GM21390 (cell line): Measurements from ENCODE around the gene RAB32.
A peak's percentile ranks its signal among the peaks of the same experiment; 100 is the strongest.
"Not testable (repeated sequence)": the region's sequence is repeated elsewhere in the genome, so short reads cannot be mapped to it uniquely, and the experiment has no call there.

Experiments used
- ATAC-seq: cut with Tn5 transposase; IDR thresholded peaks from one replicate; pipeline ENCODE4 v1.9.1; 2021; ENCODE audit not compliant: unreplicated experiment

Gene RAB32

DNA sequence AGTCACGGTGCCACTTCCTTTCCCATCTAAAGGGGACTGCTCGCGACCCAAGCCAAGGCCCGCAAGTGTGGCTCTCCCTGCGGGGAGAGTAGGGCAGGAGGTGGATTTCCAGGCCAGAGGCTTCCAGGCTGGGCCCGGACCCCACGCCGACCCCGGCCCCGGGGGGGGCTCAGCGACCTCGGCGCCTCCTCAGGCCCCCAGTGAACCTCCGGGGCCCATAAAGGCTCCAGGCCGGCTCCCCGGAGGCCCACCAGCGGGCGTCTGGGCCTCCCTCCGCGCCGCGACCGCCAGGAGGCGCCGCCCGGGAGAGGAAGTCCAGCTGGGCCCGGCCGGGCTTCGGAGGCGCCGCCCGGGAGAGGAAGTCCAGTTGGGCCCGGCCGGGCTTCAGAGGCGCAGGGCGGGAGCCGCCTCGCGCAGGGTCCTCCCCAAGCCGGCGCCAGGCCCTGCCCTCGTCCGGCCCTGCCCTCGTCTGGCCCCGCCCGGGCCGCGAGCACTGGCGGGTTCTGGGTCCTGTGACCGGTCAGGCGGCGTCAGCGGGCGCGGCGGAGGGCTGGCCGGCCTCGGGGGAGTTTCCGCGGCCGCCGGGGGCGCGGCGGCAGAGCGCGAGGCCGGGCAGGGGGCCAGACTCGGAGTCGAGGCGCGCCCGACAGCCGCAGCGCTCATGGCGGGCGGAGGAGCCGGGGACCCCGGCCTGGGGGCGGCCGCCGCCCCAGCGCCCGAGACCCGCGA, at the start of gene RAB32:
RAB32 (plus strand) TSS at position 623 of the 729 bp plus-strand sequence; CDS start at position 662, 39 bp downstream.
- ATAC-seq: peak; percentile 71

DNA sequence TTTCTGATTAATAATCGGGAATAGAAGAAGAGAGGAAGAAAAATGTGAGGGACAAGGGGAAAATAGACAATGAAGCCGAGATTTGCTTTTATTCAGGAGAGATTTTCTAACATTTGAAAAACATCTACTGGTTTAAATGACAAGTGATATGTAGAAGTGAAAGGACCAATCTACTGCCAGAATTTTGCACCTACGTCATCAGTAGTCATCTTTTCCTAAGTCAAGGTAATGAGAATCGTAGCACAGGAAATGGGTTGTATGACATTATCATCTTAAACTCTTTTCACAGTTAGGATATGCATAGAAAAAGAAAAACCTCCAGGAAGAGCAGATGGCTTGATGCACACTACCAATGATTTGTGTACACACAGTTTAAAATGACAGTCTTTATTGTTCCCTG, 45.3 kb upstream of the RAB32 start:
- no peak for ATAC-seq

DNA sequence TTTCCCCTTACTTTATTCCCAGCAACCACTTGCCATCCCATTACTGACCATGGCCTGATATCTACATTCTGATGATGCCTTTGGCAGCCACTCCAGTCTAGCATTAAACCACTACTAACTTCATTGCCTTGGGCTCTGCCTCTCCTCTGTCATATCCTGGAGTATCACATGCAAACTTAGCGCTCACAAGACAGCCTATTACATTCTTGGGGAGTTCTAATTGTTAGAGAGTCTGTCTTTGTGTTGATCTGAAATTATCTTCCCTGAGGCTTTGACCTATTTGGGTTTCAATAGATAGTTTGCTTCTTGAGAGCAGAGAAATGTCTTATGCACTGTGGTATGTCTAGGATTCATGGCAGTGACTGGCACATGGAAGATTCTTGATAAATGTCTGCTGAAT, 40.5 kb upstream of the RAB32 start:
- no peak for ATAC-seq

DNA sequence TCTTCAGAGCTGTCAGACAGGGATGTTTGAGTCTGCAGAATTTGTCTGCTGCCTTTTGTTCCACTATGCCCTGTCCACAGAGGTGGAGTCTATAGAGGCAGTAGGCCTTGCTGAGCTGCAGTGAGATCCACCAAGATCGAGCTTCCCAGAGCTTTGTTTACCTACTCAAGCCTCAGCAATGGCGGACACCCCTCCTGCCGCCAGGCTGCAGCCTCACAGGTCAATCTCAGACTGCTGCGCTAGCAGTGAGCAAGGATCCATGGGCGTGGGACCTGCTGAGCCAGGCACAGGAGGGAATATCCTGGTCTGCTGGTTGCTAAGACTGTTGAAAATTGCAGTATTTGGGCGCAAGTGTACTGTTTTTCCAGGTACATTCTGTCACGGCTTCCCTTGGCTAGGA, 28.4 kb upstream of the RAB32 start:
- no peak for ATAC-seq

DNA sequence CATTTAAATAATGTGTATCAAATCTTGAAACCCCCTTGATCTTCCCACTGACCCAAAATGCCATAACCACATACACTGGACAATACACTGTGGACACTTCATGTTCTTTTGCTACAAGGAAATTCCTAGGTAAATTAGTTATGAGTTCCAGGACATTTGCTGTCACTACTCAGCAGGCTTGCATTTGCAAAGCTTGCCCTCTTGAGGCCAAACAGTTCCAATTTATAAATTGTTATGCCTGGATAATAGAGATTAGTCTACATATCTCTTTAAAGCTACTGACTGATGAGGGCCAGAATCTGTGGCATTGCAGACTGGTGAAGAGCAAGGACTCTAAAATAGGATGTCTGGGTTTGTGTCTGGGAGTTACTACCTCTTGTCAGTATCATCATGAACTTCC, 17.4 kb upstream of the RAB32 start:
- no peak for ATAC-seq

DNA sequence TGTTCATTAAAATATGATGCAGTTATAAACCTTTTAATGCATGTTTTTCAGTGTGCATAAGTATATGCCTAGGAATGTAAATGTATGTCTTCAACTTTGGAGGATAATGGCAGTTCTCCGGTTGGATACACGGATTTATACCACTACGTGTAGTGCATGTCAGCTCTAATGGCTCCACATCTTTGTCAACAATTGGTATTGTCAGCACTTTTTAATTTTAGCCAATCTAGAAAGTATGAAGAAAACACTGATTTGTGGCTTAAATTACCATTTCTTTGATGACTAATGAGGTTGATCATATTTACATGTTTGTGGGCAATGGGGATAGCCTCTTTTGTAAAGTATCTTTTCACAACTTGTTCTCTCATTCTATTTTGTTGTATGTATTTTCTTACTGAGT, 10.9 kb upstream of the RAB32 start:
- no peak for ATAC-seq

DNA sequence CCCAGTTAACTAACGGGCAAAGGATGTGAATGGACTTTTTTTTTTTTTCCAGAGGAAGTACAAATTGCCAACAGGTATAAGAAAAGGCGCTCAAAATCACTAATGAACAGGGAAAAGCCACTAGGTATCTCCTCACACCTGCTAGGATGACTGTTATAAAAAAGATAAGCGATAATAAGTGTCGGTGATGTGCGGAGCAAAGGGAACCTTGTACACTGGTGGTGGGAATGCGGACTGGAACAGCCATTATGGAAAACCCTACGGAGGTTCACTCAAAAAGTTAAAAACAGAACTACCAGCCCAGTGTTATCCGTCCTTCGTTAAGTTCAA, 787 bp upstream of the RAB32 start:
- ATAC-seq: no peak

DNA sequence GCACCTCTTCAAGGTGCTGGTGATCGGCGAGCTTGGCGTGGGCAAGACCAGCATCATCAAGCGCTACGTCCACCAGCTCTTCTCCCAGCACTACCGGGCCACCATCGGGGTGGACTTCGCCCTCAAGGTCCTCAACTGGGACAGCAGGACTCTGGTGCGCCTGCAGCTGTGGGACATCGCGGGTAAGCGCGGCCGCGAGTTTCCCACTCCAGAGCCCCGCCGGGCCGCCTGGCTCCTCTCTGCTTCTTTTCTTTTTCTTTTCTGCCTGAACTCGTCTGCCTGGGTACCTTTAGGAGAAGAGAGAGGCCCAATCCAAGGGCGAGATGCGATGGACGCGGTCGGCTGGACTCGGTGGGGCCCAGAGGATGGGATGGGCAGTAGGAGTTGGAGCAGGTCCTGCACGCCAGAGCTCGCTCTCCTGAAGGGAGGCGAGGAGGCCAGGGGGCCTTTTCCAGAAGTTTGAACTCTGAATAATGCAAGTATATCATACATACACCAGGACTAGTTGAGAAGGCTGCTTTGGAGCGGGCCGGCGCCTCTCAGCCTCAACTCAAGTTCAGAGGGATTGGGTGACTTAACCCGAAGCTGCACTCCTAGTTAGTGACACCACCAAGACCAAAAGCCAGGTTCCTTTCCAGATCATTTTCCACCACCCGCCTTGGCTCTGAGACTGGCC, 445 bp downstream of the RAB32 start:
- peak; percentile 21 for ATAC-seq

DNA sequence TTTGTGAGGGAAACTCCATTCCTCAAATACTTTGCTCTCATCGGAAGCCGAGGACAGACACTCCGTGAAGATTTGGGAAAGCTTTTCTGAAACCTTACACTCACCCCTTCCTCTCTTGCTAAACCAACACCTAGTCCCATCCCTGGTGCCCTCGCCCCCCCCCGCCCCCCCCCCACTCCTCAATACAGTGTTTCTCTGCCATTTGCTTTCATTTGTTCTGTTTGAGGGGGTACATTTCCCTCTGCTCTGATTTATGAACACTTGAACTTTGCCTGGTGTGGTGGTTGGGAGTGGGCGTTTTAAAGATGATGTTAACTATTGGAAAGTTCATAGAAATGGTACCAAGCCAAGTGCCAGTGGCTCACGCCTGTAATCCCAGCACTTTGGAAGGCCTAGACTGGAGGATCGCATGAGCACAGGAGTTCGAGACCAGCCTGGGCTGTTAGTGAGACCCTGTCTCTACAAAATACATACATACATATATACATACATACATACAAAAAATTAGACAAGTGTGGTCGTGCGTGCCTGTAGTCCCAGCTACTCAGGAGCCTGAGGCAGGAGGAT, 1.1 kb downstream of the RAB32 start:
- no peak for ATAC-seq

DNA sequence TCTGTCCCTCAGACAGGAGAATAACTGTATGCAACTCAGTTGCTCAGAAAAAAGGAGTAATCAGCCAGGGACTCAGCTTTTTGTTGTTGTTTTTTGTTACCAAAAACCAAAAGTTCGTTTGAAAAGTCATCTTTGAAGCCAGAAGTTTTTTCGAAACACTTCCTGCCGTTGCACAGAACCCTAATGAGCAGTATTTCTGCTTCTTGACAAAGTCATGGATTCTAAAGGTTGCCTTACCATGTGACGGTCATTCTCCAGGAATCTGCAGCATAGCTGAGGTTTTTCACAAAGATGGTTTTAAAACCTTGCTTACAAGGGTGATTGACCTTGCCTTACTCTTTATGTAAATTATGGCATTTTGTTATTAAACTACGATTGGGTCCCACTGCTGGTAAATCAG, 1.9 kb downstream of the RAB32 start:
- no peak for ATAC-seq

DNA sequence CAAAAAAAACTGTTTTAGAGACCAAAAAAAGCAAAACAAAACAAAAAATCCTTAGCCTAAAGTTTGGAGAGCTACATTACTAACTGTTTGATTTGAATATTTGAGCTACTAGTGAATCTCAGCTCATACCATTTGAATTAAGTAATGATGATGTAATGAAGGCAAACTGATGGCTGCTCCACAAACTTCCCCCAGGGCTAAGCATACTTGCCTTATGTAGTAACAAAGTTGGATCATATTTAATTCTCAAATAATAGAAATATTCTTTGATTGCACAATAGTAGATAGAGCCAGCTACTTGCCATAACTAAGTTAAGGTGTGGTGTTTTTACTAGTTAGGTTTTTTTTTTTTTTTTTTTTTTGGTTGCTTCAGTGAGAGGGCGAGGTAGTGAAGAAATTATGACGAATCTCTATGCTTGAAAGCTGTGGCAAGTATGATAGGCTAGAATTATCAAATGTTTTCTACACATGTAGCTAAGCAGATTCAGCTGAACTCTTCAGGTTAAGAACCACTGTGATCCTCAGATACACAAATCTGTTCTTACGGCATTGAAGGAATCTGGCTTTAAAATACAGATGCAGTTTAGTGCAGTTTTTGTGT, 2.9 kb downstream of the RAB32 start:
- ATAC-seq: no peak

DNA sequence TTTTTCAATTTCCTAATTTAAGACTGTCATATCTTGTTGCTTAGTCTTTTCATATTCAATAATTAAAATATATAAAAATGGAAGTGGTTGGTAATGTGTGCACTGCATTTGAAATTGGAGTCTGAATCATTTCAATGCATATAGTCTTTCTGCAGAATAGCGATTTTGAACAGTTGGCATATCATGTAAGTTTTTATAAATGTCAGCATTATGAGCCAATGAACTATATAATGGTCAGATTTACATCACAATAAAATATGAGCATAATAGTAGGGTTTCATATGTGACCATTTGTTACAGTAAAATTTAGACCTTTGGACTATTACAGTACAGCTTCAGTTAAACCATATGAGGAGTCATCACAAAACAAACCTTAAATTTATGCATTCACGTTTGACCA, 4.3 kb downstream of the RAB32 start:
- no peak for ATAC-seq

DNA sequence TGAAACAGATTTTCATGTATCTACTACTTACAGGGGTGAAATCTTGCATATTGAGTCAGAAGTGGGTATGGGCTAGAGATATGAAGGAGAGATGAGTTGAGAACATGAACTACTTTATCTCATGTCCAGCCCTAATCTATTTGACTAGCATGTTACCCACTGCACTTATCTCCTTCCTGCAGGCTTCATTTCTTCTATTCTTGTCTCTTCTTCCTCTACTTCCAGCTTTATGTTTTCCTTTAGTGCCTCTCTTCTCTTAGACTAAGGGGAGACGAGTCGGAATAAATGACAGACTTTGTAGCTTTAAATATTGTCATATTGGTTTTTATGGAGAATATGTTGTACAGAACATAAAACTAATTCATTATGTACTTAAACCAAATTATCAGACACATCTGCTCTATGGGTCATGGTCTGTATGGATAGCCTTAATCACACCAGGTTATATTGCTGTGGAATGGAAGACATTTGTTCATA, 5.3 kb downstream of the RAB32 start:
- ATAC-seq: no peak

DNA sequence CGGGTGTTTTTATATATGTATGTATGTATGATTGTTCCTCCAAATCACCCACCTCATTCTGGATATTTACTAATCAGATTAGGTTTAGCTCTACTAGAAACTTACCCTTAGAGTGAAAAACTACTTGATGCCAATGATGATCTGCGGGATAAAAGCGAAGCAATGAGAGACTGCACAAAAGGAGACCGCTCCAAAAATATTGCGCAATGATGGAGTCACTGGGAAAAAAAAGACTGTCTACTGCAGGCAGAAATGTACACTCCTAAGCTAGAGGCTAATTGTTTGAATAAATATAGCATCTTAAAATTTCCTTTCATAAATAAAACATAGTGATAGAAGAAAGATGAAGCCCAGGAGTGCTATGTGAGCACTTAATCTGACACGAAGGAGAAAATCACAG, 7.3 kb downstream of the RAB32 start:
- ATAC-seq: no peak

DNA sequence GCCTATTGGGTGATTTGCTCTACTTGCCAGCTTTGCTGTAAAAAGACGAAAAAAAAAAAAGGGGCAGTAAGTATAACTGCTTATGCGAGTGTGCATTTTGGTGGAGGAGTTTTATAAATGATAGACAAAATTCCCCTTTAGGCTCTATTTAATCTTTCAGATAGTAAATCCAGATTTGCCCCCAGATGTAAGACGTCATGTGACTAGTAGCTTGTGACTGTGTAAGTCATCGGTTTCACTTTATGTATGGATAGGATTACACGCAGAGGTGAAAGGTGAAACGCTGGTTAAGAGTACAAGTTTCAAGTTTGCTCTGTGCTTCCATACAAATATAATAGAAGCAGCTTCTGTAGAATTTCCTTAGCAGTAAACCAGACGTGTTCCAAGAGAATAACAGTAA, 7.9 kb downstream of the RAB32 start:
- ATAC-seq: no peak

DNA sequence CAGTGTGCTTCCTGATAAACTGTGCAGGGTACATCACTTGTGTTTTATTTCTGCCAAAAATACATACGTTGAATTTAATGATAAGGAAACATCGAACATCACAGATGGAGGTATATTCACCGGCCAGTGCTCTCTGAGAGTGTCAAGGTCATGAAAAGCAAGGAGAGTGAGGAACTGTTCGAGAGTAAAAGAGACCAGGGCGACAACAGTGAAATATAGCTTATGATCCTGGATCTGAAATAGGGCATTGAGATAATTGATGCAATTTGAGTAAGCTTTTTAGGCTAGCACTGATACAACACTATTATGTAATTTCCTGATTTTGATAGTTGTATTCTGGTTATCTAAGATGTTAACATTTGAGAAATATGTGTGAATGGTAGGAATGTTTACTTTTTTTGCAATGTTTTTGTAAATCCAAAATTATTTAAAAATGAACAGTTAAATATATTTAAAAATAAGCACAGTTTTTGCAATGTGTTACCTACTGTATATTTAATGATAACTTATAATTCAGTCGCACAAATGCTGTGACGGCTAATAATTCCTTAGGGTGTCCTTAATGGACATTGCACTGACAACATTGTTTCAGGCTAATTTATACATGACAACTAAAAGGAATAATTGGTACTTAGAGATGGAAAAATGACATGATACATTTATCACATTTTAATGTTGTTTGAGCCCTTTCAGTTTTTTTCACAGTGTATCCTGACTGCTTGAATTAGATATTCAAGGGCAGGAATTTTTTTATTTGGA, 9.9 kb downstream of the RAB32 start:
- no peak for ATAC-seq

DNA sequence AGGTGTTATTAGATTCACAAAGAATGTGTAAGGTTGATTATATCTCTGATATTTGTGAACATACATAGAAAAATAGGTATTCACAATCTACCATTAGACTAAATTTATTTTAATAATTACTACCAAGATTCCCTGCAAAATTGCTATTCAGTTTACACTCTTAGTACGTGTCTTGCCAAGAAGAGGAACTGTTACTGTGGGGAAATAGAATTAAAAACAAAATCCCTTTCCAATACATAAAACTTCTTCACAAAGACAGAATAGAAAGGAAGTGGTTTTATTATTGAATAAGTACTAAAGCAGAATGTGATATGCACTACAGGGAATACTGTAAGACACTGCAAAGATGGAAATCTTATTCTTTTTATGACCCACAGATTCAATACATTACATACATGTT, 17.0 kb downstream of the RAB32 start:
- no peak for ATAC-seq

DNA sequence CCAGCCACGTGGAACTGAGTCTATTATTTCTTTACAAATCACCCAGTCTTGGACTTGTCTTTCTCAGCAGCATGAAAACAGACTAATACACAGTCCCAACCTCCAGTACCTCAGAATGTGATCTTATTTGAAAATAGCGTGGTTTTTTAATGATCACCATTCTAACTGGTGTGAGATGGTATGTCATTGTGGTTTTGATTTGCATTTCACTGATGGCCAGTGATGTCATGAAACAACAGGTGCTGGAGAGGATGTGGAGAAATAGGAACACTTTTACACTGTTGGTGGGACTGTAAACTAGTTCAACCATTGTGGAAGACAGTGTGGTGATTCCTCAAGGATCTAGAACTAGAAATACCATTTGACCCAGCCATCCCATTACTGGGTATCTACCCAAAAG, 23.0 kb downstream of the RAB32 start:
- not testable (repeated sequence) for ATAC-seq

DNA sequence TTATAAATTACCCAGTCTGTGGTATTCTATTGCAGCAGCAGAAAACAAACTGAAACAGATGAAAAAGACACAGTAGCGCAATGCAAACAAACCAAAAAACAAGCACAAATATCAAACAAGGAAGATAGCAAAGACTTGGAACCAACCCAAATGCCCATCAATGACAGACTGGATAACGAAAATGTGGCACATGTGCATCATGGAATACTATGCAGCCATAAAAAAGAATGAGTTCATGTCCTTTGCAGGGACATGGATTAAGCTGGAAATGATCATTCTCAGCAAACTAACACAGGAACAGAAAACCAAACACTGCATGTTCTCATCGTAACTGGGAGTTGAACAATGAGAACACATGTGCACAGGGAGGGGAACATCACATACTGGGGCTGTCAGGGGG, 25.0 kb downstream of the RAB32 start:
- not testable (repeated sequence) for ATAC-seq

DNA sequence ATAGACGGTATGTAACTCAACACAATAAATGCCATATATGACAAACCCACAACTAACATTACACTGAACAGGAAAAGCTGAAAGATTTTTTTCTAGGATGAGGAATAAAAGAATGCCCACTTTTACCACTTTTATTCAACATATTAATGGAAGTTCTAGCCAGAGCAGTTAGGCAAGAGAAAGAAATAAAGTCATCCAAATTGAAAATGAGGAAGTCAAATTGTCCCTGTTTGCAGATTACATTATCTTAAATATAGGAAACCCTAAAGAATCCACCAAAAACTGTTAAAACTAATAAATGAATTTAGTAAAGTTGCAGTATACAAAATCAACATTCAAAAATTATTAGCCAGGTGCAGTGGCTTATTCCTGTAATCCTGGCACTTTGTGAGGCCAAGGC, 30.6 kb downstream of the RAB32 start:
- ATAC-seq: no peak

DNA sequence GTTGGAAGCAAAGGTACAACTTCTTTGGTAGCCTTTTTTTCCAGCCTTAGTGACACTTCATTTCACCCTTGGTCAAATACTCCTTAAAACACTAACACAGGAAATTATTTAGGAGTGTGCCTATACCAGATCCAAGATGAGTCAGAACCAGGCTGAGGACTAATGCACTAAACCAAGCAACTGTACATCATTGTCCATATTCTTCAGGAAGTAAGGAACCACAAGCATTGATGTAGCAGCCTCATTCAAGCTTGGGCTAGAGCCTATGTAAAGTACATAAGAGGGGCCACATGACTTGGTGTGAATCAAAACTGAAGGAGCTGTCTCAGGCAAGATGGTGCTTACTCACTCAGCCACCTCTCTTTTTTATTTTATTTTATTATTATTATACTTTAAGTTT, 34.4 kb downstream of the RAB32 start:
- no peak for ATAC-seq
